Stomach (tissue), 4 donors: ENCODE results near the gene CFAP57.

Source experiments
- CTCF ChIP-seq, 7 experiments: fragments of 450-650 bp in 4 of 7; fragments of 200-600 bp in 3 of 7; sonication (generic) in 3 of 7; IDR thresholded peaks; one replicate each; pipeline ENCODE4 v1.5.1; 2016 to 2019; ENCODE audit warnings: antibody characterized with exemption in 7 of 7, control low read depth in 2 of 7, mild to moderate bottlenecking in 1 of 7
- POLR2AphosphoS5 ChIP-seq, 3 donors: sonication (generic); formaldehyde crosslinking; IDR thresholded peaks; one replicate each; pipeline ENCODE4 v1.6.1; 2016; ENCODE audit warnings: antibody characterized with exemption in 3 of 3

- TF ChIP-seq POLR2AphosphoS5 (IDR thresholded peaks at IDR 0.05) (no peak), CTCF (IDR thresholded peaks at IDR 0.05) (no peak)
Observed at GRCh38 chr1:43276673-43277072, 104.5 kb downstream of the CFAP57 start.
